Measurements from ENCODE around the gene NR1D1.

- TF ChIP-seq ZNF274 (IDR thresholded peaks at IDR 0.05; ENCODE audit: low read depth, low read length) (no peak), YY1 (IDR thresholded peaks at IDR 0.05; ENCODE audit: insufficient read depth, insufficient read length) (no peak), SUZ12 (IDR thresholded peaks at IDR 0.05; ENCODE audit: extremely low read depth, insufficient read depth, insufficient read length) (no peak)
These were observed 31.3 kb downstream of the NR1D1 start for GRCh38 chr17:40068917-40069750.
